CD14-positive monocyte (primary cell): ENCODE data around the gene CD93. TPM values are rescaled to one million over a fixed set of nuclear protein-coding genes. Genes with fewer than 3 reads are reported as not detected.

Source experiments
- DNase-seq, 3 donors: peaks; one replicate each; pipeline ENCODE4 v3.0.0-alpha.2; 2011 to 2022
- H2AFZ ChIP-seq: 2 replicates; pipeline ENCODE4 v1.6.0; 2012; ENCODE audit warnings: mild to moderate bottlenecking, low read depth, low read length, inconsistent platforms; ENCODE audit not compliant: insufficient read depth, poor library complexity, severe bottlenecking
- H3K27ac ChIP-seq, 2 donors: 1 replicate in 1 of 2; 2 replicates in 1 of 2; pipeline ENCODE4 v1.5.1; 2012 to 2013; ENCODE audit warnings: low read length in 2 of 2, control low read depth in 1 of 2, inconsistent platforms in 1 of 2, low read depth in 1 of 2, mild to moderate bottlenecking in 1 of 2
- H3K27me3 ChIP-seq, 2 donors: one replicate each; pipeline versions ENCODE4 v1.6.0 to v1.6.1; 2011 to 2013; ENCODE audit warnings: low read length in 2 of 2; ENCODE audit not compliant: control insufficient read depth in 2 of 2, insufficient read depth in 2 of 2
- H3K36me3 ChIP-seq, 2 donors: replicated peaks in 1 of 2; 1 replicate in 1 of 2; 2 replicates in 1 of 2; pipeline versions ENCODE4 v1.5.1 to v1.6.1; 2012 to 2013; ENCODE audit warnings: low read length in 2 of 2, control low read depth in 1 of 2, inconsistent platforms in 1 of 2, mild to moderate bottlenecking in 1 of 2; ENCODE audit not compliant: insufficient read depth in 2 of 2, control insufficient read depth in 1 of 2
- H3K4me1 ChIP-seq, 2 donors: 1 replicate in 1 of 2; 2 replicates in 1 of 2; pipeline versions ENCODE4 v1.5.1 to v1.6.1; 2012 to 2013; ENCODE audit warnings: low read length in 2 of 2, control low read depth in 1 of 2, inconsistent platforms in 1 of 2, mild to moderate bottlenecking in 1 of 2, moderate library complexity in 1 of 2; ENCODE audit not compliant: insufficient read depth in 2 of 2, control insufficient read depth in 1 of 2
- H3K4me2 ChIP-seq: replicated peaks from 2 replicates; pipeline ENCODE3; 2012; ENCODE audit warnings: low read length, moderate library complexity, mild to moderate bottlenecking; ENCODE audit not compliant: poor library complexity, severe bottlenecking; ENCODE audit errors: extremely low read depth
- H3K4me3 ChIP-seq, 3 experiments: fragments of 200-600 bp in 1 of 3; sonication (generic) in 1 of 3; replicated peaks in 1 of 3; 1 replicate in 2 of 3; 2 replicates in 1 of 3; pipeline ENCODE4 v1.5.1; 2011 to 2013; ENCODE audit warnings: low read length in 3 of 3, mild to moderate bottlenecking in 3 of 3, control low read depth in 2 of 3, low read depth in 2 of 3, inconsistent platforms in 1 of 3, moderate library complexity in 1 of 3
- H3K79me2 ChIP-seq: 2 replicates; pipeline ENCODE4 v1.6.0; 2012; ENCODE audit warnings: mild to moderate bottlenecking, control low read depth, inconsistent platforms, low read length, moderate library complexity; ENCODE audit not compliant: insufficient read depth
- H3K9ac ChIP-seq: 2 replicates; pipeline ENCODE4 v1.6.0; 2017; ENCODE audit warnings: low read length, mild to moderate bottlenecking; ENCODE audit not compliant: insufficient read depth, poor library complexity, severe bottlenecking
- H3K9me3 ChIP-seq, 2 donors: replicated peaks in 1 of 2; 1 replicate in 1 of 2; 2 replicates in 1 of 2; pipeline versions ENCODE4 v1.5.1 to v1.6.1; 2012 to 2013; ENCODE audit warnings: low read length in 2 of 2, control low read depth in 1 of 2; ENCODE audit not compliant: control insufficient read depth in 1 of 2, insufficient read depth in 1 of 2
- H4K20me1 ChIP-seq: 2 replicates; pipeline ENCODE4 v1.6.0; 2012; ENCODE audit warnings: mild to moderate bottlenecking, low read length, control low read depth, moderate library complexity; ENCODE audit not compliant: insufficient read depth
- H3K27ac Mint-ChIP-seq, 7 donors: one replicate each; pipeline ENCODE4 v1.8.0; 2020; ENCODE audit warnings: mild to moderate bottlenecking in 7 of 7, mixed read lengths in 7 of 7, moderate library complexity in 6 of 7, inconsistent platforms in 2 of 7
- H3K27me3 Mint-ChIP-seq, 3 donors: one replicate each; pipeline ENCODE4 v1.8.0; 2021 to 2022; ENCODE audit warnings: low read depth in 3 of 3, mild to moderate bottlenecking in 3 of 3, mixed read lengths in 3 of 3, moderate library complexity in 3 of 3, inconsistent platforms in 1 of 3
- H3K36me3 Mint-ChIP-seq, 2 donors: one replicate each; pipeline ENCODE4 v1.8.0; 2020; ENCODE audit warnings: mixed read lengths in 2 of 2, inconsistent platforms in 1 of 2, mild to moderate bottlenecking in 1 of 2
- H3K4me1 Mint-ChIP-seq: one replicate; pipeline ENCODE4 v1.8.0; 2020; ENCODE audit warnings: mild to moderate bottlenecking, mixed read lengths
- H3K4me3 Mint-ChIP-seq, 2 donors: one replicate each; pipeline ENCODE4 v1.8.0; 2020; ENCODE audit warnings: mild to moderate bottlenecking in 2 of 2, mixed read lengths in 2 of 2, moderate library complexity in 1 of 2
- H3K9me3 Mint-ChIP-seq, 7 donors: one replicate each; pipeline ENCODE4 v1.8.0; 2020 to 2022; ENCODE audit warnings: mixed read lengths in 7 of 7, mild to moderate bottlenecking in 6 of 7, moderate library complexity in 6 of 7, inconsistent platforms in 2 of 7
- CTCF ChIP-seq: fragments of 200-600 bp; IDR thresholded peaks from one replicate; pipeline ENCODE4 v1.8.0; 2022; ENCODE audit warnings: antibody characterized with exemption, mild to moderate bottlenecking
- WGBS: methylation state at CpG from one replicate; pipeline ENCODE4 v1.1.5; 2013; ENCODE audit warnings: missing lambda C conversion rate; ENCODE audit not compliant: insufficient coverage; 5-methylcytosine and 5-hydroxymethylcytosine counted together
- intact Hi-C, 2 donors: fragments of 100-400 bp; cut with micrococcal nuclease; formaldehyde crosslinking; loops; one replicate each; pipeline versions ENCODE4 v1.15.0 to v1.15.1; 2023
- polyA plus RNA-seq, 3 donors: library from polyadenylated mRNA; depleted of rRNA in 1 of 3; unstranded in 2 of 3; stranded (reverse) in 1 of 3; fragments of 300-500 nt in 2 of 3; fragments of >200 nt in 1 of 3; fragmentation: Illumina TruSeq in 2 of 3; gene quantifications; 1 replicate in 2 of 3; 2 replicates in 1 of 3; pipeline ENCODE4 v1.2.3, GENCODE V29; 2012 to 2021

The CD93 gene
- polyA plus RNA-seq, 3 donors: 26.0 to 170 (median 48.9) TPM

DNA sequence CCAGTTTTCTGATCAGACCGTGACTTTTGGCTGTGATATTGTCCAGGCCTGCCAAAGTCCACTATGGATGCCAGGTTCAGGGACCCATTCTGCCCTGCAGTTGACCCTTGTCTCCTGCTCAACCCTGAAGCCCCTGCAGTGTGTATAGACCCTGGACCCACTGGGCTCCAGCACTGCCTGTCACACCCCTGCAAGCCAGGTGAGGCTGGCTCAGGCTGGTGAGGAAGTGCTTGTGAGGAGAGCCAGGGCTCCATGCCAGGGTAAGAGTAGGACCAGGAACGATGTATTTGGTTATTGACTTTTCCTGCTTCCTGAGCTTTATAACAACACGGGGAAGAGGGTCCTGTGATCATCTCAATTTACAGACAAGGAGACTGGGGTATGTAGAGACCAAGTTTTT, 19.1 kb upstream of the CD93 start:
- intact Hi-C loops: no loop called here
- H3K36me3 ChIP-seq: no peaks in the 10 kb centered on the region
- H3K27me3 ChIP-seq: no peaks in the 10 kb centered on the region
- Mint-ChIP-seq H3K27ac (peak overlapping the region in 6 of 7 donors; percentile 73 to 92 (median 88)), H3K36me3 (peaks cover 0 to 2% of the 10 kb centered on the region in 2 donors), H3K27me3 (peaks cover 0 to 1% (median 0%) of the 10 kb centered on the region in 3 donors), H3K4me1 (peaks cover 80% of the 10 kb centered on the region), H3K4me3 (no peak overlapping the region), H3K9me3 (no peaks in the 10 kb centered on the region)
- no peak overlapping the region for H2AFZ ChIP-seq
- no peak overlapping the region for H3K9ac ChIP-seq
- no peak overlapping the region for H3K4me2 ChIP-seq
- no peak for DNase-seq
- no peak overlapping the region for H3K4me3 ChIP-seq
- WGBS: 86% methylated on average over 2 of the region's 3 CpGs
- H4K20me1 ChIP-seq: no peaks in the 10 kb centered on the region
- no peaks in the 10 kb centered on the region for H3K79me2 ChIP-seq
- peak overlapping the region; percentile 82 for H3K27ac ChIP-seq
- no peaks in the 10 kb centered on the region for H3K9me3 ChIP-seq
- no peak for TF ChIP-seq CTCF
- peaks cover 71 to 87% of the 10 kb centered on the region in 2 donors for H3K4me1 ChIP-seq

DNA sequence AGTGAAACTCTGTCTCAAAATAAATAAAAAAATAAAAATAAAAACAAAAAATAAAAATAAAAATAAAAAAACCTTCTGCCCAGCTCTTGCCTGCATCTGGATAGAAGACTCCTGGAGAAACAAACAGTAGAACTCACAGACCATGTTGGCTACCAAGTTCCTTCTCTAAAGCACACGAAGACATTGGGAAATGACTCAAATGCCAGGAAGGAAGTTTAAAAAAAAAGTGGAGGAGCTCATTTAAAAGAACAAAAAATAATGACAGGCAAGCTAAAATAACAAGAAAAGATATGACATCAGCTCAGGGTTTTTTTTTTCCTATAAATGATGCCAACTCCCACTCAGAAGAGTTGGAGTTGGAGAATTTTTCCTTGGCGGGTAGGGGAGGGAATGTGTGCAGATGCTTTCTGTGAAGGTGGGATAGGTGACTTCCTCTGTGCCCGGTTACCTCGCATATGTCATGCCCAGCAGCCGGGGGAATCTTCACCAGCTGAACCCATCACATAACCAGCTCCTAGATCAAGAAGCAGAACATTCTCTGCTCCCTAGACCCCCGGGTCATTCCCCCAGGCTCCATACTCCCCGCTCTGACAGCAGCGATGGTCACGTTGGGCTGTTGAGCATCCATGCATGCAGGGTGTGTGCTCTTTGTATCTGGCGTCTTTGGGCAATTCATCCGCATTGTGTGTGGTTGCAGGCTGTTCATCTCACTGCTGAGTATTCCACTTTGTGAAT, 17.3 kb upstream of the CD93 start:
- WGBS: 82% methylated on average over 3 of the region's 11 CpGs
- TF ChIP-seq CTCF: no peak
- no peaks in the 10 kb centered on the region for H4K20me1 ChIP-seq
- intact Hi-C loops: no loop called here
- peak overlapping the region in 1 of 2 donors; percentile 78 for H3K4me3 Mint-ChIP-seq
- peak overlapping the region; percentile 77 to 82 for H3K27ac ChIP-seq
- H3K27me3 Mint-ChIP-seq: peaks cover 0 to 4% (median 2%) of the 10 kb centered on the region in 3 donors
- peaks cover 68 to 77% of the 10 kb centered on the region in 2 donors for H3K4me1 ChIP-seq
- H3K9me3 Mint-ChIP-seq: no peaks in the 10 kb centered on the region
- H3K27ac Mint-ChIP-seq: peak overlapping the region; percentile 85 to 94 (median 91)
- peak overlapping the region in 1 of 3 experiments; percentile 54 for H3K4me3 ChIP-seq
- H3K4me2 ChIP-seq: peak overlapping the region; percentile 42
- no peak overlapping the region for H3K9ac ChIP-seq
- no peaks in the 10 kb centered on the region for H3K27me3 ChIP-seq
- no peaks in the 10 kb centered on the region for H3K36me3 ChIP-seq
- no peaks in the 10 kb centered on the region for H3K36me3 Mint-ChIP-seq
- H2AFZ ChIP-seq: no peak overlapping the region
- DNase-seq: peak; percentile 57 to 78 (median 76)
- H3K9me3 ChIP-seq: no peaks in the 10 kb centered on the region
- no peaks in the 10 kb centered on the region for H3K79me2 ChIP-seq
- peaks cover 74% of the 10 kb centered on the region for H3K4me1 Mint-ChIP-seq
